MCF 10A (cell line): ENCODE results near the gene GALNT9. TPM values are rescaled to one million over a fixed set of nuclear protein-coding genes. Genes with fewer than 3 reads are reported as not detected.

Experiments used
- BruUV-seq: library from RNA; stranded (reverse); fragments of 400-500 nt; replicated peaks from 2 replicates; lab custom pipeline; 2021; lab: Mats Ljungman, UMichigan
- CTCF ChIA-PET: fragments of 300-600 bp; sonication (Branson Sonifier 250); formaldehyde crosslinking; extraction: SDS; loops from one replicate; lab custom pipeline; 2021; ENCODE audit warnings: antibody characterized with exemption, inconsistent platforms; lab: Yijun Ruan, JAX
- POLR2A ChIA-PET: fragments of 300-600, 350-650 bp; sonication (Branson Sonifier 250); formaldehyde crosslinking; extraction: SDS; loops from one replicate; lab custom pipeline; 2020; ENCODE audit warnings: antibody characterized with exemption, inconsistent platforms; lab: Yijun Ruan, JAX
- DNase-seq: peaks from one replicate; pipeline ENCODE4 v3.0.0-alpha.2; 2018; ENCODE audit not compliant: unreplicated experiment
- H3K27ac Mint-ChIP-seq: one replicate; pipeline ENCODE4 v1.8.0; 2022; ENCODE audit warnings: mild to moderate bottlenecking, low read depth, mixed read lengths; ENCODE audit not compliant: unreplicated experiment
- H3K27me3 Mint-ChIP-seq: one replicate; pipeline ENCODE4 v1.8.0; 2022; ENCODE audit warnings: mixed read lengths; ENCODE audit not compliant: insufficient read depth, unreplicated experiment
- H3K36me3 Mint-ChIP-seq: one replicate; pipeline ENCODE4 v1.8.0; 2022; ENCODE audit warnings: mild to moderate bottlenecking, moderate library complexity, mixed read lengths; ENCODE audit not compliant: insufficient read depth, unreplicated experiment
- H3K4me1 Mint-ChIP-seq: one replicate; pipeline ENCODE4 v1.8.0; 2022; ENCODE audit warnings: mixed read lengths; ENCODE audit not compliant: insufficient read depth, unreplicated experiment
- H3K4me3 Mint-ChIP-seq: one replicate; pipeline ENCODE4 v1.8.0; 2022; ENCODE audit warnings: mild to moderate bottlenecking, moderate library complexity, mixed read lengths; ENCODE audit not compliant: unreplicated experiment
- H3K9me3 Mint-ChIP-seq: one replicate; pipeline ENCODE4 v1.8.0; 2022; ENCODE audit warnings: mixed read lengths; ENCODE audit not compliant: unreplicated experiment
- CTCF ChIP-seq: fragments of 200-600 bp; IDR thresholded peaks from one replicate; pipeline ENCODE4 v1.8.0; 2022; ENCODE audit warnings: antibody characterized with exemption, mild to moderate bottlenecking; ENCODE audit not compliant: unreplicated experiment
- intact Hi-C: fragments of 100-400 bp; cut with micrococcal nuclease; formaldehyde crosslinking; loops from 2 replicates; pipeline ENCODE4 v1.14.1; 2022
- total RNA-seq: library from RNA; stranded (reverse); gene quantifications from 2 replicates; pipeline ENCODE4 v1.2.3, GENCODE V29; 2022

The GALNT9 gene
- total RNA-seq, 1 experiment from 2014 or later: 4.4 TPM

- Mint-ChIP-seq H3K4me3 (no peak overlapping the region), H3K27ac (no peak overlapping the region), H3K36me3 (no peaks in the 10 kb centered on the region), H3K9me3 (peaks cover 25% of the 10 kb centered on the region), H3K27me3 (peaks cover 22% of the 10 kb centered on the region), H3K4me1 (no peaks in the 10 kb centered on the region)
- intact Hi-C loops: no loop called here
- POLR2A ChIA-PET: no interaction called here
- CTCF ChIA-PET: no interaction called here
- TF ChIP-seq CTCF: no peak
- no peak for DNase-seq
- no TSS peak for BruUV-seq
Observed at GRCh38 chr12:132315507-132315906, 13.9 kb downstream of the GALNT9 start.

- CTCF ChIA-PET: no interaction called here
- POLR2A ChIA-PET: no interaction called here
- H3K27me3 Mint-ChIP-seq: peaks cover 22% of the 10 kb centered on the region
- intact Hi-C loops: no loop called here
- H3K27ac Mint-ChIP-seq: no peak overlapping the region
- no peak for TF ChIP-seq CTCF
- no peaks in the 10 kb centered on the region for H3K4me1 Mint-ChIP-seq
- peaks cover 25% of the 10 kb centered on the region for H3K9me3 Mint-ChIP-seq
- DNase-seq: no peak
- no TSS peak for BruUV-seq
- no peak overlapping the region for H3K4me3 Mint-ChIP-seq
- no peaks in the 10 kb centered on the region for H3K36me3 Mint-ChIP-seq
Observed at GRCh38 chr12:132314516-132315233, 14.7 kb downstream of the GALNT9 start.

- Mint-ChIP-seq H3K4me1 (no peaks in the 10 kb centered on the region), H3K9me3 (peaks cover 25% of the 10 kb centered on the region), H3K4me3 (no peak overlapping the region), H3K27me3 (peaks cover 22% of the 10 kb centered on the region), H3K27ac (no peak overlapping the region), H3K36me3 (no peaks in the 10 kb centered on the region)
- intact Hi-C loops: no loop called here
- BruUV-seq: no TSS peak
- CTCF ChIA-PET: no interaction called here
- DNase-seq: no peak
- POLR2A ChIA-PET: no interaction called here
- TF ChIP-seq CTCF: no peak
Observed at GRCh38 chr12:132314035-132314434, 15.4 kb downstream of the GALNT9 start.

- TF ChIP-seq CTCF: no peak
- H3K27me3 Mint-ChIP-seq: peaks cover 24% of the 10 kb centered on the region
Observed at GRCh38 chr12:132313182-132313581, 16.2 kb downstream of the GALNT9 start.

More at GRCh38 chr12:132313182-132313581, 16.2 kb downstream of the GALNT9 start:
- Mint-ChIP-seq H3K27ac (no peak overlapping the region), H3K4me3 (no peak overlapping the region), H3K9me3 (peaks cover 25% of the 10 kb centered on the region), H3K4me1 (no peaks in the 10 kb centered on the region), H3K36me3 (no peaks in the 10 kb centered on the region)
- BruUV-seq: no TSS peak
- intact Hi-C loops: no loop called here
- ChIA-PET POLR2A (no interaction called here), CTCF (no interaction called here)
- no peak for DNase-seq
